H7 (cell line): ENCODE data around the gene RANBP9. TPM values are rescaled to one million over a fixed set of nuclear protein-coding genes. Genes with fewer than 3 reads are reported as not detected.

Source experiments
- DNase-seq: peaks from one replicate; pipeline ENCODE4 v3.0.0; 2012
- H3K27me3 ChIP-seq: 2 replicates; pipeline ENCODE4 v1.6.0; 2011; ENCODE audit warnings: mild to moderate bottlenecking, low read length; ENCODE audit not compliant: control insufficient read depth, insufficient read depth
- H3K36me3 ChIP-seq: replicated peaks from 2 replicates; pipeline ENCODE4 v1.5.1; 2011; ENCODE audit warnings: low read length; ENCODE audit not compliant: control insufficient read depth, insufficient read depth
- H3K4me3 ChIP-seq: 2 replicates; pipeline ENCODE4 v1.5.1; 2011; ENCODE audit warnings: low read depth, mild to moderate bottlenecking, control low read depth, low read length, moderate library complexity; ENCODE audit not compliant: insufficient read depth
- total RNA-seq: library from RNA; depleted of rRNA; stranded (reverse); fragments of >200 nt; shearing (Covaris generic); gene quantifications from 2 replicates; pipeline ENCODE4 v1.2.3, GENCODE V29; 2014

Gene RANBP9
- total RNA-seq, 1 experiment from 2014 or later = 23.6 TPM

DNA sequence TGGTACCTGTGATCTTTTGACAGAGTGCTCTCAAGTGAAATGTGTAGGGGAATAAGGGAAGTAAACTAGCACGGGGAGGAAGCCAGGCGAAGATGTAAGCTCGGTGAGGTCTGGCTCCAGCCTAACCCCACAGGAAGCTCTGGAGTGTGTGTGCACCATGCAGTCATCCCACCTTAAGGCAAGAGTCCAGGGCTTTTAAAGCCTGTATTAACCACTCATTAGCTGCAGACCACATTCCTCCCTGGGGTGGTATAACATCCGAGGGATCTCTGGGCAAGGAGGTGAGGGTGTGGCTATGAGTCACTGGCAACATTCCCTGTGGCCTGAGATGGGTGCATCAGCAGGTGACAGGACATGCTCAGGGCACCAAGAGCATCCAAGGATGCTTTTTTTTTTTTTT is 12.5 kb upstream of the RANBP9 start:
- H3K36me3 ChIP-seq = no peaks in the 10 kb centered on the region
- no peak overlapping the region for H3K4me3 ChIP-seq
- DNase-seq = no peak
- no peaks in the 10 kb centered on the region for H3K27me3 ChIP-seq

DNA sequence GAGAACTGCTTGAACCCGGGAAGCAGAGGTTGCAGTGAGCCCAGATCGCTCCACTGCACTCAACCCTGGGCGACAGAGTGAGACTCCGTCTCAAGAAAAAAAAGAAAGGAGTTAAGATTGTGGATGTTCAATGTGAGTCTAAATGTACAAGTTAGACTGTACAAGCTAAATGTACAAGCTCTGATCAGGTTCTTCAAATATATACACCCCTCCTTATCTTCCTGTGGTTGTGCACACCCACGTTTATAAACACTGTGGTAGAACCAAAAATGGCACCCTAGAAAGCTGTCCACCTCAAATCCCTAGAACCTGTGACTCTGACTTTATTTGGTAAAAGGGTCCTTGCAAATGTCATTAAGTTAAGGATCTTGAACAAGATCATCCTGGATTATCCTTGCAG is 11.2 kb upstream of the RANBP9 start:
- no peak for DNase-seq
- Histone ChIP-seq H3K36me3 (no peaks in the 10 kb centered on the region), H3K27me3 (no peaks in the 10 kb centered on the region), H3K4me3 (no peak overlapping the region)

DNA sequence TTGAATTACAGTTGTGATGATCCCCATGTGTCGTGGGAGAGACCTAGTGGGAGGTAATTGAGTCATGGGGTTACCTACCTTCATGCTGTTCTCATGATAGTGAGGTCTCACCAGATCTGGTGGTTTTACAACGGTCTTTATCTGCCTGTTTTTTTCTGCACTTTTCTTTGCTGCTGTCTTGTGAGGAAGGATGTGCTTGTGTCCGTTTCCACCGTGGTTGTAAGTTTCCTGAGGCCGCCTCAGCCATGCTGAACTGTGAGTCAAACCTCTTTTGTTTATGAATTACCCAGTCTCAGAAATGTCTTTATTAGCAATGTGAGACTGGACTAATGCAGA is 6.5 kb upstream of the RANBP9 start:
- Histone ChIP-seq H3K27me3 (no peaks in the 10 kb centered on the region), H3K36me3 (no peaks in the 10 kb centered on the region), H3K4me3 (no peak overlapping the region)
- no peak for DNase-seq

DNA sequence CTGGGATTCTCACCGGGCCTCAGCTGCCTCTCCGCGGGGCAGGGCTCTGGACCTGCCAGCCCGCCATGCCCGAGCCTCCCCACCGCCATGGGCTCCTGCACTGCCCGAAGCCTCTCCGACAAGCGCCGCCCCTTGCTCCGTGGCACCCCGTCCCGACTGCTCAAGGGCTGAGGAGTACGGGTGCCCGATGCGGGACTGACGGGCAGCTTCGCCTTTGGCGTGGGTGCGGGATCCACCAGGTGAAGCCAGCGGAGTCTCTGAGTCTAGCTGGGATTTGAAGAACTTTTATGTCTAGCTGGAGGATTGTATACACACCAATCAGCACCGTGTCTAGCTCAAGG is 5.3 kb upstream of the RANBP9 start:
- DNase-seq = no peak
- Histone ChIP-seq H3K27me3 (no peaks in the 10 kb centered on the region), H3K36me3 (no peaks in the 10 kb centered on the region), H3K4me3 (no peak overlapping the region)

DNA sequence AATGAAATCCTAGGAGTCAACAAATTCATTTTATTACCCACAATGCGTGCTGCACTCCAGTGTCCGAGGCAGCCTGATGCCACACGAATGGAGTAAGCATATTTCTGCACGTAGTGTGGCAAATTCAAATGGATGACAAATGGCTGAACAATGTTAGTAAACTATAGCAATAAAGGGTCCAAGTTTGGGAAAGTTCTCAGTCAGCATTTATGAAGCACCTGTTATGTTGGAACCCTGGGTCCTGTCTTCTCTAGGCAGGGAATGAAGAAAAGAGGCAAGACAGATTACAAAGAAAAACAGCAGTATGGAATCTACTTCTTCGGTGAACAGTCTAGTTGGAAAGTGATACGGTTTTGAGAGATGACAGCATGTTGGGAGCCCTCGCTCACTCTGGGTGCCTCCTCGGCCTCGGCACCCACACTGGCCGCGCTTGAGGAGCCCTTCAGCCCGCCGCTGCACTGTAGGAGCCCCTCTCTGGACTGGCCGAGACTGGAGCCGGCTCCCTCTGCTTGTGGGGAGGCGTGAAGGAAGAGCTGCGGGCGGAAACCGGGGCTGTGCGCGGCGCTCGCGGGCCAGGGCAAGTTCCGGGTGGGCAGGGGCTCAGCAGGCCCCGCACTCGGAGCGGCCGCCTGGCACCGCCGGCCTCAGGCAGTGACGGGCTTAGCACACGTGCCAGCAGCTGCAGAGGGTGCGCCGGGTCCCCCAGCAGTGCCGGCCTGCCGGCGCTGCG is 4.8 kb upstream of the RANBP9 start:
- H3K36me3 ChIP-seq = no peaks in the 10 kb centered on the region
- no peaks in the 10 kb centered on the region for H3K27me3 ChIP-seq
- no peak for DNase-seq
- H3K4me3 ChIP-seq = no peak overlapping the region

DNA sequence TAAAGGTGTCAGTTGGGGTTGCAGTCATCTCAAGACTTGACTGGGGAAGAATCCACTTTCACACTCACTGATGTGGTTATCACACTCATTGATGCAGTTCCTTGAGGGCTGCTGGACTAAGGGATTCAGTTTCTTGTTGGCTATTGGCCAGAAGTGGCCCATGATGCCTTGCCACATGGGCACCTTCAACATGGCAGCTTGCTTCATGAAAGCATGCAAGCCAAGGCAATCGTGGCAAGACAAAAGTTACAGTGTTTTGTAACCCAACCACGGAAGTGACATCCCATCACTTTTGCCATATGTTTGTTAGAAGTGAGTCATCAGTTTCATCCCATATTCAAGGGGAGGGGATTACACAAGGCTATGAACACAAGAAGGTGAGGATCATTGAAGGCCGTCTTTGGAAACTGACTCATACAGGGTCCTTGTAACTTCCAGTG is 3.8 kb upstream of the RANBP9 start:
- Histone ChIP-seq H3K36me3 (no peaks in the 10 kb centered on the region), H3K27me3 (no peaks in the 10 kb centered on the region), H3K4me3 (no peak overlapping the region)
- DNase-seq = no peak

DNA sequence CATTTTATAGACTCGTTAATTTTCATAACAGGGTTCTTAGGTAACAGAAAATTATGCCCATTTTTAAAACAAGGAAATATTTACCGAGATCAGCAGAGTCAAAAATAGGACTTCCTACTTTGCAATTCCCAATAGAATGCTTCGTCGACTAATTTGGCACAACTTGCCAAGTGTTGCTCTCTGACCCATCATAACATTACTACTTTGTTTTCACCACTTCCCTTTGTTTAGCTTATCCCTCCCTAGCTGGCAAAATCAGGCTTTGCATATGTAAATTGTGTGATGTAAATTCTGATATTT is 914 bp upstream of the RANBP9 start:
- peak overlapping the region; percentile 82 for H3K4me3 ChIP-seq
- no peak for DNase-seq
- no peaks in the 10 kb centered on the region for H3K27me3 ChIP-seq
- no peaks in the 10 kb centered on the region for H3K36me3 ChIP-seq

DNA sequence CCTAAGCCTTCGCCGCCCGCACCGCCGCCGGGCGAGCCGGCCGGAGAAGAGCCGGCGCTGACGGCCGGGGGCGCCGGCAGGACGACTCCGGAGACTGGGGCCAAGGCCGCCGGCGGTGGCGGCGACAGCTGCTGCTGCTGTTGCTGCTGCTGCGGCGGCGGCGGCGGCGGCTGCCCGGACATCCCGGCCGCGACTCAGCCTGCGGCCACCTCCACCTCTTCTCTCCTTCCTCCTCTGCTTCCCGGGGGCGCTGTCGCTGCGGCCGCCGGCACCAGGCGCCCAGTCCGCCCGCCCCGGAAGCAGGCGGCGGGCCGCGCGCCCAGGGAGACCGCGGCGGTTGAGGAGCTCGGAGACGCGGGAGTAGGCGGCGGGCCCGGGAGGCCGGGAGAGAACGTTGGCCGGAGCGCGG is 307 bp downstream of the RANBP9 start:
- DNase-seq = no peak
- peak overlapping the region; percentile 82 for H3K4me3 ChIP-seq
- H3K36me3 ChIP-seq = no peaks in the 10 kb centered on the region
- H3K27me3 ChIP-seq = no peaks in the 10 kb centered on the region

DNA sequence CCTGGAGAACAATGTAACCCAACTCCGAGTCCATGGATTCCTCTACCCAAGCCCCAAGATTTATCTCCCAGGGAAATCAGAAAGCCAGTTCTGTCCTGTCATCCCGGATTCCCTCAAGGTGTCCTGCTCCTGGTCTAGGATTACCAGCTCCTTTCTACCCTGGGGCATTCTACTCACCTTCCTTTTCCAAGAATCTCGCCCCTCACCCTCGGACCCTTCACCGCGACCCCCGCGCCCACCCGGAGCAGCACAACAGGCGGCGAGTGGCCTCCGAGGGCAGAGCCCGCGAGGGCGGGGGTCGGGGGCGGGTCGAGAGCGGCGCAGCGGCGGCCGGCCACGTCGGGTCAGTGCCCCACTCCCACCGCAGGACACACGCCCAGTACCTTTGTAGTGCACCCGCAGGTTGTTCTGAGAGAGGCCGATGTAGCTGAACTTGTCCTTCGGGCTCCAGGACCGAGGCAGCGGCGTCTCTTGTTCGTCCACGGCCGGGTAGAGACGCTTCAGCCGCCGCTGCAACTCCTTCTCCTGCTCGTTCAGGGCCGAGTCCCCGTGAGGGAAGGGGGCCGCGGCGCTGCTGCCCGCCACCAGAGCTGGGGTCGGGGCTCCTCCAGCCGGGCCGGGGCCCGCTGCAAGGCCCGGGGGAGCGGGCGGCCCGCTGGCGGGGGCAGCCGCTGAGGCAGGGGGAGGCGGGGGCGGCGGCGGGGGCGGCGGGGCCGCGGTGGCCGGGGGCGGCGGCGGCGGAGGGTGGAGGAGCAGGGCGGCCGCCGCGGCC is 897 bp downstream of the RANBP9 start:
- DNase-seq = peak; percentile 81
- peak overlapping the region; percentile 82 for H3K4me3 ChIP-seq
- H3K36me3 ChIP-seq = no peaks in the 10 kb centered on the region
- no peaks in the 10 kb centered on the region for H3K27me3 ChIP-seq

DNA sequence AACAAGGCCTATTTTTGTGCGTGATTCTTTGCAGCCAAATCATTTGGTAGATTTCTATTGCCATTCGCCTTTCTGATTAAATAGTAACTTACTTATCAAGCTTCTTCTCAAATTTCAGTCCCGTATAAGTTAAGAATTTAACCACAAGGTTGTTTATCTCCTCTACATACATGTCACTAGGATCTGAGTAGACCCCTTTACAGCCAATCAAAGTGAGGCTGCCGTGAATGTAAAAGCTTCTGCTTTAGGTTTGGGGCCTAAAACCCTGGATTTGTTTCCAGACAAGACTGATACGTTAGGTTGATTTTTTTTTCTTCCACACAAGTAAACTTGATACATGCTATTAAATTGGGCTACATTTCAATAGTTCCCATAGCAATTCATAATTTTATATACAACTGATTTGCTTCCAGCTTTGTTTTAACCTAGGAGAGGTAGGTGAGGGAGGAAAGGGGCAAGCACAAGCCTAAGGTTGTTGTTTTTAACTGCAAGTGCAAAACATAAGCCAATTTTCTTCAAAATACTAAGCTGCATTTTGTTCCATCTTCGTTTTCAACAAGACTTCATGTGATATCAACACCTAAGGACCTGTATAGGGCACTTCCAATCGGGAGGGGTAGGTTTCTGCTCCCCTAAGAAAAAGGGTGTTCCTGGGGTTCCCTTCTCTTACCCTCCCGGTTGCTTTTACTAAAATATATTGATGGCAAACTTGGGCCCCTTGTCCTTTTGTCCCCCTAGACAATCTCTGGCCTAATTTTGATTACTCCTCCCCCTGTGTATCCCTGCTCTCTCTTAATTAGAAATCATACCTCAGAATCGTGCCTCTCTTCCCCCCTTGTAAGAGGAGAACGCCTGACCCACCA is 1.7 kb downstream of the RANBP9 start:
- H3K27me3 ChIP-seq = no peaks in the 10 kb centered on the region
- H3K36me3 ChIP-seq = no peaks in the 10 kb centered on the region
- no peak for DNase-seq
- H3K4me3 ChIP-seq = peak overlapping the region; percentile 82

DNA sequence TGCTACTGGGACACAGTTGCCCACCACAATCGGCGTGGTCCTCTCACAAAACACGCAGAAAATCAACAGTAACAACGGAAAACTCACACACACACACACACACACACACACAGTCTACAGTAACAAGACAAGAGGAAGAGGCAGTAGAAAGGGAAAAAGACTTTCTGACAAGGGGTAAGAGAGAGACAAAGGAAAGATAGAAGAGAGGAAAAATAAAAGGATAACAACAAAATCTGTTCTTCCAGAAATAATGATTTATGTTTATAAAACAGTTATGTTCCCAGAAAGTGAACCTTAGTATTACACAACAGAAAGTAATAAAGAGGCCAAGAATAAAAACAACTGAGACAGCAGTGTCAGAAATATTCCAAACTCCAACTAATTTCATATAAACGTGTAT is 2.9 kb downstream of the RANBP9 start:
- Histone ChIP-seq H3K27me3 (no peaks in the 10 kb centered on the region), H3K4me3 (no peak overlapping the region), H3K36me3 (no peaks in the 10 kb centered on the region)
- no peak for DNase-seq

DNA sequence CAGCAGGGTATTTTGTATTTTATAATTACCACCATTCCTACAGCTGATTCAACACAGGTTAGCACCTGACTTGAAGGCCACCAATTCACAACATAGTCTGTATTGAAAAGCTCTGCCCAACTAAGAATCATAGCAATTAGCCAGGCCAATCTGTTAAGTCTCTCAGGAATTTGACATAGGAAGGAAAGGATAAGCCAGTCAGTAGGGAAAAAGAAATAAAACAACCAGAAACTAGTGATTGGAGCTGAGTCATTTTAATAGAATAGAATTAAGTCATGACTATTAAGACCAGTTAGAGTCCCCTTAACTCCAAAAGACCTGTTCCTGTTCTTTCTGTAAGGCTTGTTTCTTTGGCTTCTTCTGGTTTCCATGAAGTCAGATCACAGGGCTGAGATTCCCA is 8.1 kb downstream of the RANBP9 start:
- Histone ChIP-seq H3K36me3 (no peaks in the 10 kb centered on the region), H3K4me3 (no peak overlapping the region), H3K27me3 (no peaks in the 10 kb centered on the region)
- no peak for DNase-seq

DNA sequence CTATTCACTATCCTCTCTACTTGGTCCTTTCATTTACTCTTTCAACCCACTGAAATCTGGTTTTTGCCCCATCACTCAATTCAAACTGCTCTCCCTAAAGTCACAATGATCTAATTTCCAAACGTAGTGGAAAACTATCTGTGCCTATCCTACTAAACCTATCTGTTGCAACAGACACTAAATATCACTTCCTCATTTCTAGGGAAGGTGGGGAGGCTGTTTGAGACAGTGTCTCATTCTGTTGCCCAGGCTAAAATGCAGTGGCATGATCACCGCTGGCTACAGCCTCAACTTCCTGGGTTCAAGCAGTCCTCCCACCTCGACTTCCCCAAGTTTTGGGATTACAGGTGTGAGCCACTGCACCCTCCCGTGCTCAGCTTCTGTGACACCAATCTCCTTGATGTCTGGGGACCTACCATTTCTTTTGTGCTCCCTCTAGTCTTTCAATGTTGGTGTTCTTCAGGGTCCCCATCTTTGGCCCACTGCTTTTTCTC is 8.8 kb downstream of the RANBP9 start:
- no peak overlapping the region for H3K4me3 ChIP-seq
- no peaks in the 10 kb centered on the region for H3K27me3 ChIP-seq
- no peaks in the 10 kb centered on the region for H3K36me3 ChIP-seq
- no peak for DNase-seq

DNA sequence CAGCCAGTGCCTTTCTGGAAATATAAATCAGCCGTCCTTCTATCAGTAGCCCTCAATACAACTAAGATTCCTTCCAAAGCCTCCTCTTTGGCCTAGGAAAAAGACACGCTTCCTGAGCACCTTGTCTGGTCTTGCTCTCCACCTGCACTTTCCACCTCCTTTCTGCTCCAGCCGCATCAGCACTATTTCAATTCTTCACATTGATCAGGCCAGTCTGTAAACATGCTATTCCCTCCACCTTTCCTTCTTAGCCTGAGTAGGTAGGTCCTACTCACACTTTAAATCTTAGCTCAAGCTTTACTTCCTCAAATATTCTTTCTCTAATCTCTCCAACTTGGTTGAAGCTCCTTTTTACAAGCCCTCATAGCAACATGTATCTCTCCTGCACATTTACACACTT is 11.4 kb downstream of the RANBP9 start:
- H3K4me3 ChIP-seq = no peak overlapping the region
- H3K27me3 ChIP-seq = no peaks in the 10 kb centered on the region
- no peaks in the 10 kb centered on the region for H3K36me3 ChIP-seq
- DNase-seq = no peak

DNA sequence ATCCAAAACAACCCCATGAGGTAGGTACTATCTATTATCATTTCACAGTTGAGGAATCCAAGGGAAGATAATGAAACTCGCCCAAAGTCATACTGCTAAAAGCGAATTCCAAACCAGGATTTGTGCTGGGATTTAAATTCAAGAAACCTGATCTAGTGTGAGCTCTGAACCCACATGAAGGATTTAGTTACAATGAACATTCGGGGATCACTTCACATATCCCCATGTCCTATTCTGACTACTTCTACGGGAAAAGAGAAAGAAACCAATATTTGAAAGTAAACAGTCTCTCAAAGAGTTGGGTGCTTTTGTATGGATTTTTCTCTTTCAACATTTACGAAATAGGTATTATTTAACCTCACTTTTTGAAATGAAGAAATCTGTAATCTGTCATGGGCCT is 12.9 kb downstream of the RANBP9 start:
- H3K36me3 ChIP-seq = no peaks in the 10 kb centered on the region
- no peak for DNase-seq
- H3K4me3 ChIP-seq = no peak overlapping the region
- H3K27me3 ChIP-seq = no peaks in the 10 kb centered on the region
